ENCODE measurements around the gene MEIOB.
A peak's percentile ranks its signal among the peaks of the same experiment; 100 is the strongest.

The MEIOB gene

DNA sequence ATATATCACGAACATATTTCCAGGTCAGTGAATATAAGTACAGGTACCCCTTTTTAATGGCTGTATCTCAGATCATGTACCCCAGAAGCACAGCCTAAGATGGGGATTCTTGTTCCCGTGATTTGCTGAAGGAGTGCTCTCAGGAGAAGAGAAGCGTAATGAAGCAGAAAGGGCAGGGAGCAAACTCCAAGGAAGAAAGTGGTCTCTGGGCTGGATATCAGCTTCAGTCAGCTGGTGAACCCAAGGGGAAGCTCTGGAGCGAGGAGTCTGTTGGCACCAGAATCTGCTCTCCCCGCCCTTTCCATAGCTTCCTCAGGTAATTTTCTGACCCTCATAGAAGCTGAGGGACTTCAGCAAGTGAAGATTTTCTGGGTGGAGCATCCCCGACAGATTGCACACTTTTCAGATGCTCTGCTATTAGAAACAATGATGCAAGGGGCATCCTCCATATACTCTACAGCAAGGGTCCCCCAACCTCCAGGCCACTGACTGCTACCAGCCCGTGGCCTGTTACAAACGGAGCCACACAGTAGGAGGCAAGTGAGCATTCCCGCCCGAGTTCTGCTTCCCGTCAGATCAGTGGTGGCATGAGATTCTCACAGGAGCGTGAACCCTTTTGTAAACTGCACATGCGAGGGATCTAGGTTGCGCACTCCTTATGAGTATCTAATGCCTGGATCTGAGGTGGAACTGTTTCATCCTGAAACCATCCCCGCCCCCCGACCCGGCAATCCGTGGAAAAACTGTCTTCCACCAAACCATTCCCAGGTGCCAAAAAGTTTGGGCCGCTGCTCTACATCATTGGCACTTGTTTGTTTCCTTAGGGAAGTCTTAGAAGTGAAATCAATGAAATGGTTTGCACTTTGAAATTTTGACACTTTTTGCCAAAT is 40.5 kb downstream of the MEIOB start:
- no peak for DNase-seq

DNA sequence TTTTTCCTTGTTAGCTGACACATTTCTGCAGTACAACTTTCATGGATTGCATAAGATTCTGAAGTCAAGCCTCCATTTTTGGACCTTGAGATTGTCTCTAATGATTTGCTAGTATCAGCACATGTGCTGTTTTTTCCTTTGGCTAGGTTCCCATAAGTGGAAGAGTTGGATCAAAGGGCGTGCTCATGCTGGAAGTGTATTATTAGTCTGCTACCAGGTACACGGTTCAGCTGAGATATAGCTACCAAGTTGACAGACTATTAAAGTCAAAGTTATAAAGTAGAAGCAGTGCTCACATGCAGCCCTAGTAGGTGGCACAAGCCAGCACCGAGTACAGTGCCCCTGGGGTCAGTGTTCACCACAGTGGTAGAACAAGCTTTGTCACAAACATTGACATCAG is 41.8 kb downstream of the MEIOB start:
- DNase-seq, result no peak

DNA sequence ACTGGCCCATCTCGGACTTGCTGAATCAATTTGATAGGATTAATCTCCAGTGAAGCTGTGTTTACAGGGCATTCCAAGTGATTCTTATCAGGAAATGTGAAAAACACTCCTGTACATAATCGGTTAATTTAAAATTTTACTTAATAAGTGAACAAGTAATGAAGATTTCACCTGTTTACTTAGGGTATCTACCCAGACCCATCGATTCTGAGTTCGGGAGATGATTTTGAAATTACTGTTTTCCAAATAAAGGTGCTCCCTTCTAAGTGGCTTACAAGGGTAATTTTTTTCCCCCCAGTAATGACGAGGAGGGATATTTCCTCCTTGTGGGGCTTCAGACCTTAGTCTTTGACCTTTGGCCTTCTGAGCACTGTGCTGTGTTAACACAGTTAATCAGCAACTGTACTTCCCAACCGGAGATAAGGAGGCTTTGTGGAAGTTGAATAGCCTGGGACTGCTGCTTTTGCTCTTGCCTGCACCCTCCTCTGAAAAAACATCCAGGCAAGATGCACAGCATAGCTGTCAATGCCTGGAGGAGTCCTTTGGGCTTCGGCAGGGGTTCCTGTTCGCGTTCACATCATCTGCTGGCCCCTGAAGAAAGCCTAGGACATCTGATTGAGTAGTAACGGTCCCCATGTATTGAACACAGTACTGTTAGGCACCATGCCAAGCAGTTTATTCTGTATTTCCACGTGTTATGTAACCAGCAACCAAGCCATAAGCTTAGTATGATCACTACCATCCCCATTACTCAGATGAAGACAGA is 43.1 kb downstream of the MEIOB start:
- no peak for DNase-seq

DNA sequence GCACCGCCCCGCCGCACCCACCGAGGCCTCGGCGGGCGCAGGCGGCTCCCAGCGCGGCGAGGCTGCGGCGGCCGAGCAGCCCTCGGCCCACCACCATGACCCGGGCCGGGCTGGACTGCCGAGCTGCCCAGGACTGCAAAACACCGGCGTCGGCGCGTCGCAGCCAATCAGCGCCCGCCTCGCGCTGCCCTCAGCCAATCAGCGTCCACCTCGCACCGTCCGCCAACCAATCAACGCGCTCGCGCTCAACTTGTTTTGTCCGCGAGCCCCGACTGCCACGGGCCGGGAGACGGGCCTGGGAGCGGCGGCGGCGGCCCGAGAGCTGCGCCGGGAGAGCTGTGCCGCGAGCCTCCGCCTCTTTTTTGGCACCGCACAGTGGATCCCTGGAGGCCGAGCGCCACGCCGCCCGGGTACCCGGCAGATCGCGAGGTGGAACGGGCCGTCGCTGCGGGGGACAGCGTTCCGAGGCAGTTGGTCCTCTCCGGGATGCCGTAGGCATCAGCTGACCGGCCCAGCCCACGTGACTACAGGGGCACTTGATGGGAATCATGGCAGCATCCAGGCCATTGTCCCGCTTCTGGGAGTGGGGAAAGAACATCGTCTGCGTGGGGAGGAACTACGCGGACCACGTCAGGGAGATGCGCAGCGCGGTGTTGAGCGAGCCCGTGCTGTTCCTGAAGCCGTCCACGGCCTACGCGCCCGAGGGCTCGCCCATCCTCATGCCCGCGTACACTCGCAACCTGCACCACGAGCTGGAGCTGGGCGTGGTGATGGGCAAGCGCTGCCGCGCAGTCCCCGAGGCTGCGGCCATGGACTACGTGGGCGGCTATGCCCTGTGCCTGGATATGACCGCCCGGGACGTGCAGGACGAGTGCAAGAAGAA is 45.0 kb downstream of the MEIOB start, which contains the start of the genes FAHD1 and HAGH:
Gene FAHD1 (plus strand): TSS at position 516 of the 883 bp plus-strand sequence. CDS start 33 bp downstream, at position 549.
Gene HAGH (minus strand): TSS at position 135 of the 883 bp plus-strand sequence. CDS start 38 bp downstream, at position 97.
- peak; percentile 75 to 99 (median 91) for DNase-seq

DNA sequence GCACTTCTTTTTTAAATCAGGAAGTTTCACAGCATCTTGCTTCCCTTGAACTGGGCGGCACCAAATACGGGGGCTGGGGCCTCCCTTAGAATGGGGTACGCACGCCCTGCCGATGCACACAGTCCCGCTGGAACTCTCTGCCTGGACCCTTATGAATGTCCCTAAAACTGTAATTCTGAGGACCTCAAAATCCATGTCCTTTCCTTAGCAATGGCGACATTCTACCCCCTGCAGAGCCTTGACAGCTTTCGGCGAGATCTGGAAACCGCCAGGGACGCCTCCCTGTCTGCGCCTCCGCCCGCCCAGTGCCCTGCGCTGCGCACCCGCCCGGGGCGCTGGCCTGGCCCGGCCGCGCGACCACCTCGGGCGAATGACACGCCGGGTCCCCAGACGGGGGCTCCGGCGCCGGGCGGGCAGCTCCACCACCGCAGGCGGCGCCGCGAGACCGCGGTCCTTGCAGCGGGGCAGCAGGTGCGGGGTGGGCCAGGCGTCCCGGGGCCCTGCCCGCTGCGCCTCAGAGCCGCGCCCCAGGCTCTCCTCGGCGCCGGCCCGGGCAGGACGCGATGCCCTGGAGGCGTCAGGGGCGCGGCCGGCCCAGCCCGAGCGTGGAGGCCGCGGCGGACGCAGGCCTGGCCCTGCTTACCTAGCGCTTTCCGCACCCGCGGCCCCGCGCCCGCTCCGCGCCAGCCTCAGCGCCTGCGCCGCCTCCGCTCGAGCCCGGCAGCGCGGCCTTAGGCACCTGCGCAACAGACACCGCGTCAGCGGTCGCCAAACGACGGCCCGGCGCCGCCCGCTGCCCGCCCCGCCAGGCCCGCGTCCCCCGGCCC is 45.9 kb downstream of the MEIOB start:
- DNase-seq, result peak in 8 of 51 donors; percentile 22 to 81 (median 62)

DNA sequence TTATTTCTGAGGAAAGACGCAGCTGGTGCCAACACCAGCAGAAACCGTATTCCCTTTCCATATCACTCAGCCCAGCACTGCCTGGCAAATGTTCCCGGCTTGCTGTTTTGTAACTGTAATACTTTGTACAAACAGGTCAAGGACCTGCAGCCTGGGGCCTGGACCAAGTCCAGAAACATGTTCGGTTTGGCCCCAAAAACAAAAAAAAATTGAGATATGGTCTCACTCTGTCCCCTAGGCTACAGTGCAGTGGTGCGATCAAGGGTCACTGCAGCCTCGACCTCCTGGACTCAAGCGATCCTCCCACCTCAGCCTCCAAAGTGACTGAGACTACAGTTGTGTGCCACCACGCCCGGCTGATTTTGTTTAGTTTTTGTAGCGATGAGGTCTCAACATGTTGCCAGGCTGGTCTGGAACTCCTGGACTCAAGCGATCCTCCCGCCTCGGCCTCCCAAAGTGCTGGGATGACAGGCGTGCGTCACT is 46.5 kb downstream of the MEIOB start:
- no peak for DNase-seq

DNA sequence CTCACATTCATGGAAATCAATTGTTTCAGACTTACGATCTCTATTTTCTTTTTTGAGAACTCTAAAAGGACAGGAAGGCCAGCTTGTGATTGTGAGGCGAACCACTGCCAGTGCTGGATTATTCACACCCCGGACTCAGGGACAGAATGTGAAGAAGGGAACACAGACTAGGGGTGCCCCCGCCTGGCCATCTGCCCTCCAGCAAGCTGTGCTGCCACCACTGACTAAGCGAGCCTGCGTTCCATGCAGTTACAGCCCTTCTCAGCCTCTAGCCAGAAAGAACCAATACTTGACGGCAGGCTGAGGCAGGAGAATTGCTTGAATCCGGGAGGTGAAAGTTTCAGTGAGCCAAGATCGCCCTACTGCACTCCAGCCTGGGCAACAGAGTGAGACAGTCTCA is 48.1 kb downstream of the MEIOB start:
- DNase-seq, result peak in 17 of 51 donors; percentile 1 to 49 (median 17)

DNA sequence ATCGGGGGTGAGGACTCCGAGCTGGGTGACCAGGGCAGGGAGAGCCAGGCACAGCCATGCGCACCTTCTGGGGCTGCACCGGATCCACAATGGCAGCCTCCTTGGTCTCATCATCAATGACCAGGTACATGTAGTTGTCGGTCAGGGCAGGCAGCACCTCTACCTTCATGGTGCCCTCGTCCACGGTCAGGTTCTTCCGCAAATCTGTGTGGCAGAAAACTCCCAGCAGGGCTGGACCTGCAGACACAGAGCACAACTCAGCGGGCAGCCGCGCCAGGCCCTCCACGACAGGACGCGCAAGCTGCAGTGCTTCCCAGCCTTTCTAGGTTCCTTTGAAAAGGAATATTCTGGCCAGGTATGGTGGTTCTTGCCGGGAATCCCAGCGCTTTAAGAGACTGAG is 49.2 kb downstream of the MEIOB start:
- no peak for DNase-seq

DNA sequence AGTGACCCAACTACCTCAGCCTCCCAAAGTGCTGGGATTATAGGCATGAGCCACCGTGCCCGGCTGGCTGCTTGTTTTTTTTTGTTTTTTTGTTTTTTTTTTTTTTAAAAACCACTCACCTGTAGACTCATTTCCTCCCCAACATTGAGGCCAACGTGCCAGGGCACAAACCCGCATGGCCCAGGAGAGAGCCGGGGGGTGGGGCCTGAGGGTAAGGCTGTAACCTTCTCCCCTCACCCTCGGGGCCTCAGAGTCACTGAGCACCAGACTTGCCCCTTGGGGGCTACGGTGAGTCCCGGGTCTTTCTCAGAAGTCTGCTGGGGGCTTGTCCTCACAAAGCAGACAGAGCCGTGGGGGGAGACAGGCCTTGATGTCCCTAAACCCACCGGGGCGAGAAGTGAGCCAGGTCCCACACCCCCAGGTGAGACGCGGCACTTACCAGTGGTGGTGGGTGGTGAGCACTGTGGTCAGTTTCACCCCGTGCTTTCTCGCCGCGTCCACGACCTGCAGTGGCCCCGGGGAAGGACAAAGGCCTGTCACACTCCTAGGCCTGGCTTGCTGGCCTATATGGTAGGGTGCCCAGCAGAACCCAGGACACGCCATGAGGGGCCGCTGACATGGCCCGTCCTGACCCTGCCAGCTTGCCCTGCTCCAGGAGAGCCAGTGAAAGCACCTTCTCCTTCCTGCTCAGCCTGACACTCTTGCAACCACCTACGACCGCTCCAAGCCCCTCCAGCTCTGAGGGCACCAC is 49.9 kb downstream of the MEIOB start:
- no peak for DNase-seq

DNA sequence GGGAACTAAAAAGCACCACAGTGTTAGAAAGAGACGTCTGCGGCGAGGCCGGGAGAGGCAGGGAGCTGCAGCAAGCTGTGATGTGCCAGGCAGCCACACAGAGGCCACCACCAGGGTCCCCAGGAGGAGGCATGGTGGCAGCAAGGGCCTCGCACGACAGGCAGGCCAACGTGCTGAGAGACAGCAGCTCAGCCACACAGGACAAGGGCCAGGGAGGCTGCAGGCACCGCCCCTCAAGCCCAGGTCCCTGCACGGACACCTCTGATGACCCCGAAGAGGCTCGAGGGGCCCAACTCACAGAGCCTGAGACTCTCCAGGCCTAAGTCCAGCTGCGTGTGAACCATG is 51.0 kb downstream of the MEIOB start:
- DNase-seq, result no peak

DNA sequence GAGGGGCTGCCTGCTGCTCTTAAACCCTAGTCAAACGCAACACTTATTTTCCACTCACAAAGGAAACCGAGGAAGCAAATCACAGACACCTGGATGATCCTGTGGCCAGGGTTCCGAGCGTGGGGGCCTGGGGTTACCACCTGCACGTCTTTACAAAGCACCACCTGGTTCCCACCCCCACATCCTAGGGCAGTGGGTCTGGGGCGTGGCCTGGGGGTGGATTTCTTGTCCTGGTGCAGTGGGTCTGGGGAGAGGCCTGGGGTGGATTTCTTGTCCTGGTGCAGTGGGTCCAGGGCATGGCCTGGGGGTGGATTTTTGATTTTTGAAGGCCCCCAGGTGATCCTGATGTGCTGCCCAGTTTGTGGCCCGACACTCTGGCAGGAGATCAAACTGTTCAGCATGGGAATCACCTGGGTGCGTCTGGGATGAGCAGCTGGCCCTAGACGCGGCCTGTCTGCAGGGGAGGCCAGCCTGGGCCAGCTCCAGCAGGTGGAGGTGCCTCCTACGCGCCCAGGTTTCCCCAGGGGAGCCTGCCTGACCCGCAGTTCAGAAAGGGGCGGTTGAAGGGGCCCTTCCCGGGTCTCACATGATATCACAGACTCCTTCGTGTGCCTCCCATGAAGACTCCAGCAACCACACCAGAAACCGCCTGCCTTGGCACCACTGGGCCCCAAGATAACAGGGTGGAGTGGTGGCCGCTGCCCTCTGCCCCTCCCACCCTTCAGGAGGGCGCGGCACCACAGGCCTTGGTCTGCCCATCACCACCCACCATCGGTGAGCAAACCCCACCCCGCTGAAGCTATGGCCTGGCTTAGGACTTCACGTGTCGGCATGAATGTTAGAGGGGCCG is 51.6 kb downstream of the MEIOB start:
- DNase-seq, result no peak

DNA sequence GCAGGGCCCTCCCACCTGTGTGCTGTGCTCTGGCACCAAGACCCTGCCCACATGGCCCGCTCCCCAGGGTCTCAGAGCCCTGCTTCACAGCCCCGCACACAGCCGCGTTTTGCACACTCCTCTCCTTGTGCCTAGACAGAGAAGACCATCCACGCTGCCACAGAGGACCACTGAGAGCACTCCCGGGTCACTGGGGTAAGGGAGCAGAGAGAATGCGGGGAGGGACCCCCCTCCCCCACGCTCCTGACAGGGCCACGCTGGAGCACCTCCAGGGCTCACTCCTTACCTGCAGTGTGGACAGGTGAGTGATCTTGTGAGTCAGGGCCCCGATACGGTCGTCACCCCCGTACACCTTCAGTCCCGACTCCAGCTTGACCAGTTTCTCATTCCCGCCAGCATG is 52.4 kb downstream of the MEIOB start:
- no peak for DNase-seq

DNA sequence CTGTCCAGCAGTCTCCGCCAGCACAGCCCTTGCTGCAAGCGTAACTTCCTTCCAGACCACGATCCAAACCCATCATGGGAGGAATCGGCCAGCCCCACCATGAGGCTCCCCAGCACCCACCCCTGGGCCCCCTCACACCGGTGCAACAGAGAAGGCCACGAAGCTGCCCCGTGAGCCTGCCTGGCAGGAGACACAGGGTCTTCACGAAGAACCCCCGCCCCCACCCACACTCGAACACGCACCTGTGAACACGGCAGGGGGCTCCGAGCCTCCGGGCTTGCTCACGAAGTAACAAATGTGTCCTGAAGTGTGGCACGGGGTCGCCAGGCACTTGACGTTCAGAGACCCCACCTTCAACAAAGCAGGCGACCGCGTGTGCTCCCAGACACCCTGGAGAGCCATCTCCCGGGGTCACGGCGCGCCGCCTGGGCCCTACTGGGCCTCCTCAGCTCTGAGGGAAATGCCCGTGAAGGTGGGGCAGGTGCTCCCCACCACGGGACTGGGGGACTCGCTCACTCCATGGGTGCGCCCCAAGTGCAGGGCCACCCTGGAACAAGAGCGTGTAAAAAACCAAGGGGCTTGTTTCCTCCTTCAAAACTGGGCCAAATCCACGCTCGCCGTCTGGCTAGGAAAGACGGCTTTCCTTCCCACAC is 53.0 kb downstream of the MEIOB start:
- DNase-seq, result no peak

DNA sequence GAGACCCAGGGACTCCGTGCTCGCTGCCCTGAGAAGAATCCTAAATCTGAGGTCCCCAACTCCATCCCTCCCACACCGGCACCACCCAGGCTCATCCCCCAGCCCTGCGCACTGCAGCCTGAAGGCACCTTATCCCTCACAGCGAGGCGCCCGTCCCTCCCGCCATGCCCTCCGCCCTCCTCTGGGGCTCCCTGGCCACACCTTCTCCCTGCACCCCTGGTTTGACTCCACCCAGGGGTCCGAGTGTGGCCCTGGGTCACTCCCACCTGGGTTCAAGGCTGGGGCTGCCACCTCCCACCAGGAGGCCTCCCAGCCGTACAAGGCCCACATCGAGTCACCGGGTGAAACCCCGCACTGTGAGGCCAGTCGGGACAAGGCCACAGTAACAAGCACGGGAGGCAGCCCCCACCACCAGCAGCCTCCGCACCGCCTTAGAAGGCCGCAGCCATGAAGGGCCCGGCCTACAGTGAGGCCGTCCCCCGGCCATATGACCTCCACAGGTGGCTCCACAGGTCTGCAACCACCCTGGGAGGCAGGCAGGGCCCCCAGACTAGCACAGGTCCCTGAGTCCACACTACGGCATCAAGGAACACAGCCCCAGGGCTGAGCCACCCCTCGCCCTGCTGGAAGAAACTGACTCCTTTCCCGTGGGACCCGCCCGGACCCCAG is 53.6 kb downstream of the MEIOB start:
- DNase-seq, result no peak

DNA sequence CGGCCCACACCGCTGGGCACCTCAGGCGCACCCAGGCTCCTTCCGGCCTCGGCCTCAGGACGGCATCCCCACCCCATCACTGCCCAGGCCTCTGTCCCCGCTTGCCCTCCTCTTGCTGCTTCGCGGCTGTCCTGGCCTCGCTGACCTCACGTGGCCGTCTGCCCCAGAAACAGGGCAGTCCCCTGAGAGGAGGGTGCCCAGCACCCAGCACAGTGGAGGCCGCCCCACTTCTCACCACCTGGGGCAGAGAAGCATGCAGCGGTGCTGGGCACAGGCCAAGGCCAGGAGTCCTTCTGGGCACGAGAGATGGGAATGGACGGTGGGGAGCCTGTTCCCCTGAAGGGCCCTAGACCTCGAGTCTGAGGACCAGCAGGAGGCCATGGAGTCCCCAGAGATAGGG is 54.2 kb downstream of the MEIOB start:
- DNase-seq, result no peak

DNA sequence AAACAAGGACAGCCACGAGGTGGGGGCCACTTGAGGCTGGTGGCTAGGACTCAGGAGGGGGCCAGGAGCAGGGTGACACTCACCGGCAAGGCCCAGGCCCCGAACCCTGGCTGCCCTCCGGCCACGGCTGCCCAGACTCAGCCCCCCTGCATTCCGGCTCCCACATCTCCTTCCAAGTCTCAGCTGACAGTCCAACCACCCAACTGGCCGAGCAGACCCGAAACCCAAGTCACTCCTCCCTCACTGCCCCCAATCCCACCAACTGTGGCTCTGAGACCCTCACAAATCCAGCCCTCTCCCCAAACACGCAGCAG is 54.7 kb downstream of the MEIOB start:
- no peak for DNase-seq

DNA sequence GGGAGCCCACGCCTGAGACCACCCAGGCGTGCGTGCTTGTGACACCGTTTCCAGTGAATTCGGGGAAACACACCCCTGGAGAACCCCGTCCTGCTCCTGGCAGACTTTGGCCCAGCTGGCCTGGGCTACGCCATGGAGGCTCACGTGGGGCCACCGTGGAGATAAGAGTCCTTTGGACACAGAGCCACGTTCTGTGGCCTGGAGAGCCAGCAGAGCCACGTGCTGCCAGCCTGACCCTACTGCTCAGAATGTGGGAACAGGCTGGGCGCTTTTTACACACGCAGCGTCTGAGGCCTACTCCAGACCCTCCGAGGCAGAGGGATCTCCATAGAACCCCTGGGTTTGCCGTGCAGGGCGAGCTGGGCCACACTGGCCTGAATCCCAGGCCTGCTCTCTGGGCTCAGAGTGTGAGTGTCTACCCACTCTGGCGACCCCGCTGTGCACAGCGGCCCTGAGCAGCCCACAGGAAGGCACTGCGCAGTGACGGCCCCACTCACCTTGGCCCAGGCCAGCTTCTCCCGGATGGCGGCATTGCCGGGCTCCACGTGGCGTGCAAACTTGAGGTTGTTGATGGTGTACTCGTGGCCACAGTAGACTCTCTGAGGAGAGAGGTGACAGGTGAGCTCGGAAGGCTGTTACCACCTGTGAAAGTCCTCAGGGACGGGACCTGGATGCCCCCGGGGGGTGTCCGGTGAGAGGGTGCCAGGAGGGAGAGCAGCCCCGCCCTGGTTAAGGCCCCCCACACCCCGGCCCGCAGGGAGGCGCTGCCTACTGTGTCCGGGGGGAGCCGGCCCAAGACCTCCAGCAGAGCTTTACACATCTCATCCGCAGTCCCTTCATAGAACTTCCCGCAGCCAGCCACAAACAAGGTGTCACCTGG is 55.3 kb downstream of the MEIOB start:
- DNase-seq, result no peak
